DMS 273 (cell line): Measurements from ENCODE around the gene LMBRD2.

Experiments used
- DNase-seq: peaks from one replicate; lab custom pipeline; 2025; ENCODE audit not compliant: unreplicated experiment; lab: John Stamatoyannopoulos, UW

LMBRD2 gene

GRCh38 chr5:36125868-36126267, 25.8 kb downstream of the LMBRD2 start:
- no peak for DNase-seq

GRCh38 chr5:36111238-36111637, 40.4 kb downstream of the LMBRD2 start:
- no peak for DNase-seq

DNA sequence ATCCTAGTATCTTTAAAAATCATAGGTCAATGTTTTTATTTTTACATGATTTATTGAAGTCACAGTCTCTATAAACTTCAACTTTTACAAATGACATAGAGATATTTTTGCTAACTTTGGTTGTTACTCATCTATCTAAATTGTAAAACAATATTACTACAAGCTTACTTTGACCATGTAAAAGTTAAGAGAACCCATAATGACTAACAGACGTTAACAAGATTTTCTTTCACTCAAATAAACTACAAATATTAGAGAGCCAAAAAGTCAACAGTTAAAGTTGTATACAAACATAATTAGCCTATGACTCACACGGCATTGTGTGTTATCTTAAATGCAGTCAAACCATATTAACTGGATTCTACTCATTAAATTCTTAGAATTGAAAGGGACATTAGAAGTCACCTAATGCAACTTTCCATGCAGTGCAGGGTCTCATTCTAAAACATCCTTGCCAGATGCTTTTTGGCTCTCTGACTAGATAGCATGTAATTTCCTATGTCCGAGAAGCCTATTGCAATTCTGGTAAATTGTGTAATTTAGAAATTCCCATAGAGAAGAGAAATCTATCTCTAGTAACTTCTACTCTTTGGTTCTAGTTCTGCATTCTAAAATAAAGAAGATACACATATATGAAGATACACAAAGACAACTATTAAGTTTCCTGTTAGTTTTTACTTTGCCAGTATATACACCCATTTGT, 42.8 kb downstream of the LMBRD2 start:
- no peak for DNase-seq

DNA sequence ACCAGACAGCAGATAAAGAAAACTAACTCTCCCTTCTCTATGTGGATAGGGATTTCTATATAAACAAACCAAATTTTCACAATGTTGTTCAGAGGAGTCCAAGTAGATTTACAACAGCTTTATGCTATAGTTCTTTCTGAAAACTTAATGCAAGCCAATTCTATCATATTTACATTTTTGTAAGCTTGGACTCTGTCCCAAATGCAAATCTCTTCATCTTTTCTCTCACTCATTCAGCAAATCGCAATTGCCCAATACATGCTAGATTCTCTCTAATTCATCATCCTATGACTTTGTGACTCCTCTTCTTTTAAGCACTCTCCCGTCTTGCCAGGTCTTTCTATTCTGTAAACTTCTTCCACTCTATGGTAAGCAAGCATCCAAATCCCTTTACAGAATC, 45.9 kb downstream of the LMBRD2 start:
- no peak for DNase-seq

GRCh38 chr5:36099748-36100147, 51.9 kb downstream of the LMBRD2 start:
- DNase-seq: no peak

- no peak for DNase-seq
These were observed 55.2 kb downstream of the LMBRD2 start for GRCh38 chr5:36096486-36096885.

DNA sequence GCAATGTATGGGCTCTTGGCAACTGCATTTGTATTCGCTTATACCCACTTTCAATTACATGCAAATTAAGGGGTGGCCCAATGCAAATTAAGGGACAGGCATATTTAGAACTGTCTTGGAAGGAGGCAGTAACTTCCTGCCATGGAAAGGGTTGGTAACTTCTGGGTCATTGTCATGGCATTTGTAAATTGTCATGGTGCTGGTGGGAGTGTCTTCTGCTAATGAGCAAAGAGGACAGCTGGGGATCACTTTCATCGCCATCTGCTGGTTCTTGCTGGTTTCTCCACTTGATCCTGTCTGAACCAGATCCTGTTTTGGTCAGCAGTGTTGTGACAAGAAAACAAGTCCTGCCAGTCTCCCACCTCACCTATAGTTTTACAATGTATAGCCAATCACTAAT, 61.7 kb downstream of the LMBRD2 start:
- DNase-seq: peak; percentile 84

- peak; percentile 83 for DNase-seq
These were observed 72.4 kb downstream of the LMBRD2 start for GRCh38 chr5:36079200-36079781.

GRCh38 chr5:36078430-36078829, 73.3 kb downstream of the LMBRD2 start:
- no peak for DNase-seq

GRCh38 chr5:36073595-36074216, 78.0 kb downstream of the LMBRD2 start:
- peak; percentile 51 for DNase-seq

GRCh38 chr5:36070687-36071571, 80.8 kb downstream of the LMBRD2 start:
- DNase-seq: no peak

DNA sequence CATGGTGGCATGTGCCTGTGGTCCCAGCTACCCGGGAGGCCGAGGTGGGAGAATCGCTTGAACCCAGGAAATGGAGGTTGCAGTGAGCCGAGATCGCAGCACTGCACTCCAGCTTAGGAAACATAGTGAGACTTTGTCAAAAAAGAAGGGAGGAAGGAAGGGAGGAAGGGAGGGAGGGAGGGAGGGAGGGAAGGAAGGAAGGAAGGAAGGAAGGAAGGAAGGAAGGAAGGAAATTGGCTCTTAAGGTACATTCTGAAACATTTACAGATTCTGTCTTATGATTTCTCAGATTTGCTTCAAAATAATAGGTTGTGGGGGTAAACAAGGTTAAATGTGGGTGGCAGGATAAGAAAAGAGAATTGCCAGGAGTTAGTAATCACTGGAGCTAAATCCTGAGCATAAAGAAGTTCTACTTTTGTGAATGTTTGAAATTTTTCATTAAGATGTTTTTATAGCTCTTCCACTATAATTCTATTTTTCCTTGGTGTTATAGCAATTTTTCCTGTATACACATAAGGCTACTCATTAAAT, 82.9 kb downstream of the LMBRD2 start:
- DNase-seq: no peak

DNA sequence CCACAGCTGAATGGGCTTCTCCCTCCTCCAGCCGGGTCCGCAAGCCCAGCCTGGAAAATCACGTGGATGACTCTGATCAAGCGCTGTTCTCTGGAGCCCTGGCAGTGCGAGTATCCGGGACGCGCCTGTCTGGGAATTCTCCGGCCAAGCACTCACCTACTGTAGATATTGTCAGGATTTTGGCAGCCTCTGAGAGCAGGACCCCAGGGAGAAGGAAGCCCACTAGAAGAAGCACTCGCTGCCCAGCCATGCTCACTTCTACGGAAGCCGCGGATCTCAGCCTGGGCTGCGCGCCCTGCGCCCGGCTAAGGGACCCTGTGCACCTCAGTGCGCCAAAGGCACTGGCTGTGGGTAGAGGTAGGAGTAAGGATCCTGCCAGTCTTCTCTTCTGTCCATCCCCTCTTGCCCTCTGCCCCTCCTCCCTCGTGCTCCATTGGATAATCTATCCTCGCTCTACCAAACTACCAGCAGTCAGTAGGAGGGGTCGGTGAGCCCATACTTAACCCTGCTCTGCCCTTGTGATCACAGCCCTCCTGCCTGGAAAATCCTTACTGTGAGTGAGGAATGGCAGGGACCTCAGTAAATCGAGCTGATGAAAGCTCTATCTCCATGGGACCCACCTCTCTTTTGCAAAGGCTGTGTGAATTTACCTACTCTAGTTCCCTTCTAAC, 85.0 kb downstream of the LMBRD2 start, which contains the start of gene UGT3A2:
TSS of gene UGT3A2 (minus strand) at position 343 of the 671 bp plus-strand sequence. CDS start at position 250, 93 bp downstream.
- peak; percentile 82 for DNase-seq

DNA sequence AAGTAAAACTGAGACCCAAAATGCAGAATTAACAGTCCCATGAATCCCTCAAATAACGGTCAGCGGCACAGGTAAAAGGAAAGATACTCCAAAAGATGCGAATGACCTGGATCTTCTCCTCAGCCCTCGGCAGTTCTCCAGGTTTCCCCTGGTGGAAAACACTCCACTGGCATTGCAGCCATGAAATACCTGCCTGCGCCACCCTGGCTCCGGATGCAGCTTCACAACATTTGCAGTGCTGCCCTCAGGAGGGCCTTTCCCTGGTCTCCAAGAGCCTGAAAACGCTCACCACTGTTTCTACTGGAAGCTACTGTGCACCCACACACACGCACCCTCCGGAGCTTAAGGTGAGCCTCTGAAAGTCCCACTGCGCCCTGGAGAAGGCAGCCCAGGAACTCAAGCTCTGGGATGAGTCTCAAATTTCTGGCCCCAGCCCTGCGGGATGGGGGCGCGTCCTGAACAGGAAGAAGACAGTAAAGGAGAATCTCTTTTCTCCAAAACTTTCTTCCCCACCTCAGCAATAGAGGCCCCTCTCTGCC, 85.6 kb downstream of the LMBRD2 start:
- DNase-seq: peak; percentile 68

DNA sequence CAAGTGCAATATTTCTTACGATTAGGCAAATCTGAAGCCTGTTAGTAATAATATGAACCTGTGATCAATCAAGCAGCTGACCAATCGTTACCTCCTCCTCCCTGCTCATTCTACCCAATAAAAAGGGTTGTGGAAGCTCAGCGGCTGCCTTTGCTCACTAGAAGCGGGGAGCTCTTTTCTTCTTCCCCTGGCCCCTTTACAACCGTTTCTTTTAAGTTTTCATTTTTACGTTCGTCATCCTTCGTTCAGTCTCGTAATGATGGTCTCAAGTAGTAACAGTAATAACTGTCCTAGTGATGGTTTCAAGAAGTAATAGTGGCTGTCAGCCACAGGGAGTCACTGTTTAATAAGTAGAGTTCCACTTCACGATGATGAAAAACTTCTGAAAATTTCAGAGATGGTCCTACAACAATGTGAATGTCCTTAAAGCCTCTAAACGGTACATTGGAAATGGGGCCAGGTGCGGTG, 91.2 kb downstream of the LMBRD2 start:
- DNase-seq: peak; percentile 36

- DNase-seq: peak; percentile 5
These were observed 91.9 kb downstream of the LMBRD2 start for GRCh38 chr5:36059571-36060419.

- no peak for DNase-seq
These were observed 92.9 kb downstream of the LMBRD2 start for GRCh38 chr5:36058776-36059175.

GRCh38 chr5:36057386-36057785, 94.3 kb downstream of the LMBRD2 start:
- DNase-seq: no peak

DNA sequence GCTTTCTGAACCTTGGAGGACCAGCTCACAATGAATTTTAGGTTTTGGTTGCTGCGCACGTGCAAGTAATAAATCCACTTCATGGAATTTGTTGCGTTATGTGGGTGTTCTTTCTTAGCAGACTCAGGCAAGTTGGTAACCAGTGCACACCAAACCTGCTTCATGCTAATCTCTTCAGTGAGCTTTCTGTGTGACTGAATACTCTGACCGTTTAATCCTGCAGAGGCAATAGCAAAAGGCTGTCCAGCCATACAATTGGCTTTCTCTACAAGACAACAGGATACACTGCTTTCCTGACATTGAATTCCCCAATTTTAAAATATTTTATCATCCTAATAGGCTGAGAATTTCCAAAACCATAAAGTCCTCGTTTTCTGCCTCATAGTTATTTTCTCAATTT, 95.3 kb downstream of the LMBRD2 start:
- no peak for DNase-seq
